GM21381 (cell line): ENCODE measurements around the gene HDAC8.
"Not testable (repeated sequence)": the region's sequence is repeated elsewhere in the genome, so short reads cannot be mapped to it uniquely, and the experiment has no call there.

Experiments
- ATAC-seq: cut with Tn5 transposase; IDR thresholded peaks from one replicate; pipeline ENCODE4 v1.9.1; 2021; ENCODE audit warnings: mild to moderate bottlenecking, moderate library complexity; ENCODE audit not compliant: unreplicated experiment

The HDAC8 gene

GRCh38 chrX:72340626-72341025 is 232.0 kb downstream of the HDAC8 start:
- no peak for ATAC-seq

- no peak for ATAC-seq
Measured at GRCh38 chrX:72340041-72340440, 232.6 kb downstream of the HDAC8 start.

- no peak for ATAC-seq
Measured at GRCh38 chrX:72330131-72330530, 242.5 kb downstream of the HDAC8 start.

GRCh38 chrX:72326605-72327300 is 245.9 kb downstream of the HDAC8 start:
- no peak for ATAC-seq

- ATAC-seq, result not testable (repeated sequence)
Measured at GRCh38 chrX:72319651-72320050, 253.0 kb downstream of the HDAC8 start.

- no peak for ATAC-seq
Measured at GRCh38 chrX:72317139-72317538, 255.5 kb downstream of the HDAC8 start.

GRCh38 chrX:72316408-72317110 is 256.1 kb downstream of the HDAC8 start:
- no peak for ATAC-seq

GRCh38 chrX:72314881-72315280 is 257.8 kb downstream of the HDAC8 start:
- no peak for ATAC-seq

- no peak for ATAC-seq
Measured at GRCh38 chrX:72313707-72314641, 258.7 kb downstream of the HDAC8 start.

- ATAC-seq, result no peak
Measured at GRCh38 chrX:72312311-72312940, 260.2 kb downstream of the HDAC8 start.

GRCh38 chrX:72309297-72310071 is 263.2 kb downstream of the HDAC8 start:
- no peak for ATAC-seq

- no peak for ATAC-seq
Measured at GRCh38 chrX:72308566-72309296, 263.9 kb downstream of the HDAC8 start.

GRCh38 chrX:72308209-72308565 is 264.5 kb downstream of the HDAC8 start:
- no peak for ATAC-seq

- ATAC-seq, result no peak
Measured at GRCh38 chrX:72307646-72308051, 265.0 kb downstream of the HDAC8 start.

- ATAC-seq, result peak; percentile 61
Measured at GRCh38 chrX:72306851-72307645, 265.6 kb downstream of the HDAC8 start.

GRCh38 chrX:72306085-72306801 is 266.4 kb downstream of the HDAC8 start:
- ATAC-seq, result peak; percentile 19

- ATAC-seq, result no peak
Measured at GRCh38 chrX:72305286-72306084, 267.2 kb downstream of the HDAC8 start, which contains the start of gene CITED1. Gene CITED1, minus strand, starts transcription at chrX:72305914. Its CDS starts 3,045 bp downstream, at chrX:72302869.
